ENCODE results near the gene LCE4A. TPM values are rescaled to one million over a fixed set of nuclear protein-coding genes. Genes with fewer than 3 reads are reported as not detected.

LCE4A gene
- polyA plus RNA-seq, 1 donor from 2014 or later, result not detected

GRCh38 chr1:152718238-152718637 lies 10.3 kb downstream of the LCE4A start:
- H3K27ac ChIP-seq (ENCODE audit: low read length), result no peak overlapping the region
- H3K4me3 ChIP-seq (ENCODE audit: low read length), result no peak overlapping the region
- no peaks in the 10 kb centered on the region for H4K20me1 ChIP-seq (ENCODE audit: insufficient read depth)
- H3K9me3 ChIP-seq (ENCODE audit: low read length), result peaks cover 3% of the 10 kb centered on the region
- no peaks in the 10 kb centered on the region for H3F3A ChIP-seq (ENCODE audit: insufficient read depth, low read length, poor library complexity, severe bottlenecking)
- no peak overlapping the region for H3K4me2 ChIP-seq (ENCODE audit: low read length)
- no peak overlapping the region for H2AFZ ChIP-seq (ENCODE audit: low read depth, low read length)
- H3K9me2 ChIP-seq (ENCODE audit: insufficient read depth, low read length), result no peaks in the 10 kb centered on the region
- H3K36me3 ChIP-seq (ENCODE audit: insufficient read depth, low read length), result no peaks in the 10 kb centered on the region
- H3K27me3 ChIP-seq (ENCODE audit: insufficient read depth, low read depth, low read length), result no peaks in the 10 kb centered on the region
- H3K9ac ChIP-seq (ENCODE audit: low read length), result no peak overlapping the region
- TF ChIP-seq EP300 (conservative IDR thresholded peaks at IDR 0.05; ENCODE audit: poor library complexity, severe bottlenecking), result no peak
- no peak for TF ChIP-seq CTCF (IDR thresholded peaks at IDR 0.05; ENCODE audit: poor library complexity, severe bottlenecking)
- no peak for TF ChIP-seq EZH2 (IDR thresholded peaks at IDR 0.05; ENCODE audit: borderline replicate concordance, insufficient read depth, low read length, poor library complexity, severe bottlenecking)
- no peak for TF ChIP-seq SMC3 (conservative IDR thresholded peaks at IDR 0.05; ENCODE audit: poor library complexity)
- TF ChIP-seq MXI1 (conservative IDR thresholded peaks at IDR 0.05; ENCODE audit: poor library complexity, severe bottlenecking), result no peak
- TF ChIP-seq TAF1 (IDR thresholded peaks at IDR 0.05; ENCODE audit: low read depth), result no peak
- no peak for TF ChIP-seq RAD21 (conservative IDR thresholded peaks at IDR 0.05)
- TF ChIP-seq POLR2AphosphoS5 (IDR thresholded peaks at IDR 0.05), result no peak
- no peak for TF ChIP-seq REST (IDR thresholded peaks at IDR 0.05; ENCODE audit: borderline replicate concordance)
- no peaks in the 10 kb centered on the region for H3K79me2 ChIP-seq (replicated peaks; ENCODE audit: insufficient read depth, low read length)

- no peak overlapping the region for H3K27ac ChIP-seq (ENCODE audit: low read length)
- H3F3A ChIP-seq (ENCODE audit: insufficient read depth, low read length, poor library complexity, severe bottlenecking), result no peaks in the 10 kb centered on the region
- H3K9me2 ChIP-seq (ENCODE audit: insufficient read depth, low read length), result no peaks in the 10 kb centered on the region
- H2AFZ ChIP-seq (ENCODE audit: low read depth, low read length), result no peak overlapping the region
- no peaks in the 10 kb centered on the region for H3K79me2 ChIP-seq (replicated peaks; ENCODE audit: insufficient read depth, low read length)
- H3K9me3 ChIP-seq (ENCODE audit: low read length), result peaks cover 7% of the 10 kb centered on the region
- H3K4me3 ChIP-seq (ENCODE audit: low read length), result no peak overlapping the region
- H3K36me3 ChIP-seq (ENCODE audit: insufficient read depth, low read length), result no peaks in the 10 kb centered on the region
- TF ChIP-seq REST (IDR thresholded peaks at IDR 0.05; ENCODE audit: borderline replicate concordance) (no peak), EZH2 (IDR thresholded peaks at IDR 0.05; ENCODE audit: borderline replicate concordance, insufficient read depth, low read length, poor library complexity, severe bottlenecking) (no peak), POLR2AphosphoS5 (IDR thresholded peaks at IDR 0.05) (no peak), EP300 (conservative IDR thresholded peaks at IDR 0.05; ENCODE audit: poor library complexity, severe bottlenecking) (no peak), SMC3 (conservative IDR thresholded peaks at IDR 0.05; ENCODE audit: poor library complexity) (no peak), MXI1 (conservative IDR thresholded peaks at IDR 0.05; ENCODE audit: poor library complexity, severe bottlenecking) (no peak), CTCF (IDR thresholded peaks at IDR 0.05; ENCODE audit: poor library complexity, severe bottlenecking) (no peak), TAF1 (IDR thresholded peaks at IDR 0.05; ENCODE audit: low read depth) (no peak), RAD21 (conservative IDR thresholded peaks at IDR 0.05) (no peak)
- H3K9ac ChIP-seq (ENCODE audit: low read length), result no peak overlapping the region
- no peaks in the 10 kb centered on the region for H4K20me1 ChIP-seq (ENCODE audit: insufficient read depth)
- no peak overlapping the region for H3K4me2 ChIP-seq (ENCODE audit: low read length)
- no peaks in the 10 kb centered on the region for H3K27me3 ChIP-seq (ENCODE audit: insufficient read depth, low read depth, low read length)
Observed at GRCh38 chr1:152725261-152725660, 17.3 kb downstream of the LCE4A start.
